Vagina (tissue), 2 donors: ENCODE data around the gene SOX18. TPM values are rescaled to one million over a fixed set of nuclear protein-coding genes. Genes with fewer than 3 reads are reported as not detected.

Source experiments
- DNase-seq, 2 donors: peaks; one replicate each; pipeline ENCODE4 v3.0.0-alpha.2; 2017; ENCODE audit errors: extremely low spot score in 2 of 2
- H3K27ac ChIP-seq: fragments of 200-600 bp; sonication (generic); one replicate; pipeline ENCODE4 v1.5.1; 2019
- H3K27me3 ChIP-seq: fragments of 200-600 bp; sonication (generic); one replicate; pipeline ENCODE4 v1.5.1; 2019
- H3K36me3 ChIP-seq, 2 donors: fragments of 200-600 bp; sonication (generic); one replicate each; pipeline ENCODE4 v1.5.1; 2017 to 2019
- H3K4me1 ChIP-seq: fragments of 200-600 bp; sonication (generic); one replicate; pipeline ENCODE4 v1.5.1; 2019
- H3K4me3 ChIP-seq, 2 donors: fragments of 200-600 bp; sonication (generic); 1 replicate in 1 of 2; 2 replicates in 1 of 2; pipeline ENCODE4 v1.5.1; 2016 to 2019
- H3K9me3 ChIP-seq: fragments of 200-600 bp; sonication (generic); one replicate; pipeline ENCODE4 v1.5.1; 2019
- POLR2A ChIP-seq, 2 donors: fragments of 450-650 bp; IDR thresholded peaks; one replicate each; pipeline ENCODE4 v1.6.1; 2017; ENCODE audit warnings: antibody characterized with exemption in 2 of 2, mild to moderate bottlenecking in 2 of 2, moderate library complexity in 2 of 2
- POLR2AphosphoS5 ChIP-seq, 2 donors: sonication (generic); formaldehyde crosslinking; IDR thresholded peaks; one replicate each; pipeline ENCODE4 v1.9.0; 2017; ENCODE audit warnings: antibody characterized with exemption in 2 of 2, mild to moderate bottlenecking in 2 of 2, low read depth in 1 of 2; ENCODE audit not compliant: insufficient read depth in 1 of 2
- intact Hi-C: fragments of 100-400 bp; cut with DNase I; formaldehyde crosslinking; loops from one replicate; pipeline ENCODE4 v1.15.1; 2023
- total RNA-seq: library from RNA; depleted of rRNA; stranded (reverse); fragments of >200 nt; gene quantifications from one replicate; pipeline ENCODE4 v1.2.3, GENCODE V29; 2016
- TF ChIP-seq, protein P1 (sequence below), 3 experiments: fragments of 450-650 bp in 2 of 3; fragments of 200-600 bp in 1 of 3; sonication (generic) in 1 of 3; IDR thresholded peaks; one replicate each; pipeline ENCODE4 v1.5.1; 2017 to 2019; ENCODE audit warnings: antibody characterized with exemption in 3 of 3, mild to moderate bottlenecking in 2 of 3, moderate library complexity in 2 of 3

Gene SOX18
- total RNA-seq, 1 donor from 2014 or later: 57.2 TPM

DNA sequence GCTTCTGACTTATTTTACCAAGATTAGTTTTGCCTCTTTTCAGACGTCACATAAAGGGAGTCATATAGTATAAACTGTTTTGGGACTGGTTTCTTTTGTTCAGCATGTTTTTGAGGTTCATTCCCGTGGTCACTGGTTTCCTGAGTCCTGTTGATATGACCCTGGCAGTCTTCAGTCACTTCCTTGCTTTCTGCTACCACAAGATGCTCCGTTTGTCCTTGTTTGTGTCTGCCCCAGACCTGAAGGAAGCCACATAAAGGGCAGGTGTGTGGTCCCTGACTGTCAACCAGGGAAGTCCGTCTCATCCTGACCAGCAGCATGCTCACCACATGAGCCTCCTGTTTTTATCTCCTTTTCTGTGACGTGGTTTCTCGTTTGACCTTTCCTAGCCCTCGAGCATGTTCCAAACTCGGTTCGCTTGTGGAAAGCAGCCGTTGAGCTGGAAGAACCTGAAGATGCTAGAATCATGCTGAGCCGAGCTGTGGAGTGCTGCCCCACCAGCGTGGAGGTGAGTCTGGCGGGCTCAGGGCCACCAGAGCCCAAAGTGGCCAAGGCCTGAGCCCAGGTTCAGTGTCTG, 39.5 kb downstream of the SOX18 start:
- intact Hi-C loops: no loop called here
- Histone ChIP-seq H3K27ac (no peak overlapping the region), H3K4me3 (no peak overlapping the region), H3K36me3 (peaks cover 4 to 67% of the 10 kb centered on the region in 2 donors), H3K9me3 (no peaks in the 10 kb centered on the region), H3K4me1 (peaks cover 9% of the 10 kb centered on the region), H3K27me3 (no peaks in the 10 kb centered on the region)
- DNase-seq: no peak
- TF ChIP-seq, protein P1, sequence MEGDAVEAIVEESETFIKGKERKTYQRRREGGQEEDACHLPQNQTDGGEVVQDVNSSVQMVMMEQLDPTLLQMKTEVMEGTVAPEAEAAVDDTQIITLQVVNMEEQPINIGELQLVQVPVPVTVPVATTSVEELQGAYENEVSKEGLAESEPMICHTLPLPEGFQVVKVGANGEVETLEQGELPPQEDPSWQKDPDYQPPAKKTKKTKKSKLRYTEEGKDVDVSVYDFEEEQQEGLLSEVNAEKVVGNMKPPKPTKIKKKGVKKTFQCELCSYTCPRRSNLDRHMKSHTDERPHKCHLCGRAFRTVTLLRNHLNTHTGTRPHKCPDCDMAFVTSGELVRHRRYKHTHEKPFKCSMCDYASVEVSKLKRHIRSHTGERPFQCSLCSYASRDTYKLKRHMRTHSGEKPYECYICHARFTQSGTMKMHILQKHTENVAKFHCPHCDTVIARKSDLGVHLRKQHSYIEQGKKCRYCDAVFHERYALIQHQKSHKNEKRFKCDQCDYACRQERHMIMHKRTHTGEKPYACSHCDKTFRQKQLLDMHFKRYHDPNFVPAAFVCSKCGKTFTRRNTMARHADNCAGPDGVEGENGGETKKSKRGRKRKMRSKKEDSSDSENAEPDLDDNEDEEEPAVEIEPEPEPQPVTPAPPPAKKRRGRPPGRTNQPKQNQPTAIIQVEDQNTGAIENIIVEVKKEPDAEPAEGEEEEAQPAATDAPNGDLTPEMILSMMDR (IDR thresholded peaks at IDR 0.05): no peak
- no peak for TF ChIP-seq POLR2AphosphoS5 (IDR thresholded peaks at IDR 0.05; ENCODE audit: insufficient read depth in 1 of 2, low read depth in 1 of 2)
- no peak for TF ChIP-seq POLR2A (IDR thresholded peaks at IDR 0.05)

DNA sequence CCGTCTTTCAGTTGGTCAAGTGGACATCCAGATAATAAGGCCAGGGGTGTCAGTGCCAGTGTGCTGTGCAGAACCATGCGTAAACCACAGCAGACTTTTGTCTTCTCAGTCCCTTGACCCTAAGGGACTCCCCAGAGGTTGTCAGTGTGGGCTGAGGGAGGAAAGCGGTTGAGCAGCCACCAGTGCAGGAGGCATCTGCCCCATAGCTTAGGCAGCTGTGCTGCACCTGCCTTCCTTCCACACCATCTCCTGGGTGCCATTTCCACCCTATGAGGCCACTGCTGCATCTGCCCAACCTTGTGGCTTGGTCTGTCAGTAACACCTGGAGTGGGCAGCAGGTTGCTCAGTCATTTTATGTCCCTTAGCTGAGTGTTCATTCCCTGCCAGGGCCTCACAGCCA, 42.5 kb downstream of the SOX18 start:
- Histone ChIP-seq H3K27me3 (no peaks in the 10 kb centered on the region), H3K4me1 (peaks cover 18% of the 10 kb centered on the region), H3K36me3 (peaks cover 4 to 69% of the 10 kb centered on the region in 2 donors), H3K4me3 (no peak overlapping the region), H3K27ac (no peak overlapping the region), H3K9me3 (no peaks in the 10 kb centered on the region)
- DNase-seq: no peak
- intact Hi-C loops: no loop called here
- TF ChIP-seq POLR2AphosphoS5 (IDR thresholded peaks at IDR 0.05; ENCODE audit: insufficient read depth in 1 of 2, low read depth in 1 of 2) (no peak), POLR2A (IDR thresholded peaks at IDR 0.05) (no peak)
- TF ChIP-seq, protein P1 (IDR thresholded peaks at IDR 0.05): no peak

DNA sequence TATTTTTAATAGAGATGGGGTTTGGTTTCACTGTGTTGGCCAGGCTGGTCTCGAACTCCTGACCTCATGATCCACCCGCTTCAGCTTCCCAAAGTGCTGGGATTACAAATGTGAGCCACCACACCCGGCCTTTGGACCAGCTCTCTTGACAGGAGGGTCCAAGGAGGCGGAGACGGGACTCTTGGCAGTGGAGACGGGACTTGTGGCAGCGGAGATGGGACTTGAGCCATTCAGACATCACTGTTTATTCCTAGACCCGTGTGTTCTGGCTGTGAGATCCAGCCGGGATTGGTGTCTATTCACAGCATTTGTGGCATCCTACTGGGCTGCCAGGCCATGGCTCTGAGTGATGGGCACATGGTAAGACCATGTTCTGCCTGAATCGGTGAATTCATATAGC, 42.9 kb downstream of the SOX18 start:
- intact Hi-C loops: no loop called here
- Histone ChIP-seq H3K36me3 (peaks cover 4 to 72% of the 10 kb centered on the region in 2 donors), H3K4me1 (peaks cover 18% of the 10 kb centered on the region), H3K27ac (no peak overlapping the region), H3K9me3 (no peaks in the 10 kb centered on the region), H3K27me3 (no peaks in the 10 kb centered on the region), H3K4me3 (no peak overlapping the region)
- DNase-seq: no peak
- no peak for TF ChIP-seq POLR2AphosphoS5 (IDR thresholded peaks at IDR 0.05; ENCODE audit: insufficient read depth in 1 of 2, low read depth in 1 of 2)
- TF ChIP-seq, protein P1 (IDR thresholded peaks at IDR 0.05): no peak
- no peak for TF ChIP-seq POLR2A (IDR thresholded peaks at IDR 0.05)

DNA sequence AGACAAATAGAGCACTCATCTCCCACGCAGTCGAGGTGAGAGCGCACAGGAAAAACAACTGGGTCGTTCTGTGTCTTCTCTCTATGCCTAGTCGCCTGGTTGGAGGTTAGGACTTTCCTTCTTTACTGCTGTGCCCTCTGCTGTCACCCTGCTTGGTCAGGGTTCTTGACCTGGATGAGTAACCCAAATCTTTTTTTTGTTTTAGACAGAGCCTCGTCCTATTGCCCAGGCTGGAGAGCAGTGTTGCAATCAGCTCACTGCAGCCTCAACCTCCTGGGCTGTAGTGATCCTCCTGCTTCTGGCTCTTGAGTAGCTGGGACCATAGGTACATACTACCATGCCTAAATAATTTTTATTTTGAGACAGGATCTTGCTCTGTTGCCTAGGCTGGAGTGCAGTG, 44.0 kb downstream of the SOX18 start:
- peaks cover 0 to 72% of the 10 kb centered on the region in 2 donors for H3K36me3 ChIP-seq
- no peaks in the 10 kb centered on the region for H3K9me3 ChIP-seq
- no peak overlapping the region for H3K27ac ChIP-seq
- DNase-seq: no peak
- no peaks in the 10 kb centered on the region for H3K27me3 ChIP-seq
- H3K4me1 ChIP-seq: peaks cover 18% of the 10 kb centered on the region
- H3K4me3 ChIP-seq: no peak overlapping the region
- TF ChIP-seq, protein P1 (IDR thresholded peaks at IDR 0.05): no peak
- no peak for TF ChIP-seq POLR2AphosphoS5 (IDR thresholded peaks at IDR 0.05; ENCODE audit: insufficient read depth in 1 of 2, low read depth in 1 of 2)
- intact Hi-C loops: no loop called here

DNA sequence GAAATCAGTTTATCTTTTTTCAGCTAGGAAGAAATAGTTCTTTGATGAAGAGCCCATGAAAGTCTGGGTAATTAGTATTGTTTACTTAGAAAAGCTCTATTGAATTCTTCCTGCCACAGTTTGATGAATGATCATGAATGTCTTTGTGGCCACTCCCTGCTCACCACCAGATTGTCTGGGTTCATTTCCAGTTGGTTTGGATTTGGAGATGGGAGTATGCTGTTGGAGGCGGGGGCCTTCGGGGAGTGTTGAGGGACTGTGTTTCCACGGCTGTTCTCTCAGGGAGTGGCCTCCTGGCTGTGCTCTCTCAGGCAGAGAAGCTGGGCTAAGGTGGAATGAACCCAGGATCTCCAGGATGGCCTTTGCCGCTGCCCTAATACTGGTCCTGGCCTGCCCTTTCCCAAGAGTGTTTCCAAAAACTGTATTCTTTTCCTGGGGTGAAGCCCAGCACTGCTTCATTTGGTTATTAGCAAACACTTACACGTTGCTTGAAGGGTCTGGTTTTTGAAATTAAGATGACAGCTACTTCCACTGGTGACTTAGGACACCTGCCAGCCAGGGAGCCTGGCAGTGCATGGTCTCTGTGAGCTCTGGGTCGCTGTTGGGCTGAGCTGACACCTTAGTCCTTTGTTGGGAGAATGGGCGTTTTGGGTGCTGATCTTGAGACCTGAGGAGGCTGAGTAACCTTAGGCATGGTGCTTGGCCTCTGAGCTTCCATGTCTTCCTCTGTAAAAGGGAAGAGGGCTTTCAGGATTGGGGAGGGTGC, 45.3 kb downstream of the SOX18 start:
- TF ChIP-seq, protein P1 (IDR thresholded peaks at IDR 0.05): no peak
- TF ChIP-seq POLR2AphosphoS5 (IDR thresholded peaks at IDR 0.05; ENCODE audit: insufficient read depth in 1 of 2, low read depth in 1 of 2) (no peak), POLR2A (IDR thresholded peaks at IDR 0.05) (no peak)
- DNase-seq: no peak
- intact Hi-C loops: no loop called here
- no peaks in the 10 kb centered on the region for H3K9me3 ChIP-seq
- H3K27ac ChIP-seq: no peak overlapping the region
- peaks cover 18% of the 10 kb centered on the region for H3K4me1 ChIP-seq
- H3K36me3 ChIP-seq: peaks cover 0 to 74% of the 10 kb centered on the region in 2 donors
- H3K27me3 ChIP-seq: no peaks in the 10 kb centered on the region
- no peak overlapping the region for H3K4me3 ChIP-seq
